GM12878 (cell line): ENCODE results near the gene TRIM4.

Source experiments
- CBX3 ChIP-seq: fragments of 200-600 bp; sonication (generic); IDR thresholded peaks from 2 replicates; pipeline ENCODE4 v1.6.1; 2016; ENCODE audit warnings: low read depth, borderline replicate concordance
- CTCF ChIP-seq, 3 experiments: IDR thresholded peaks in 2 of 3; conservative IDR thresholded peaks in 1 of 3; 2 replicates each; pipeline ENCODE4 v1.5.1; 2011; ENCODE audit warnings: low read depth in 3 of 3, low read length in 3 of 3, mild to moderate bottlenecking in 3 of 3, control low read depth in 2 of 3, moderate library complexity in 2 of 3, inconsistent platforms in 1 of 3, mixed read lengths in 1 of 3; ENCODE audit not compliant: control insufficient read depth in 2 of 3, insufficient read depth in 1 of 3; ENCODE audit errors: extremely low read depth in 1 of 3
- POLR2A ChIP-seq: IDR thresholded peaks from 2 replicates; pipeline ENCODE4 v1.6.1; 2011; ENCODE audit warnings: low read depth, mild to moderate bottlenecking, low read length
- PRDM15 ChIP-seq: fragments of 450-650 bp; formaldehyde crosslinking; IDR thresholded peaks from 2 replicates; pipeline ENCODE4 v1.4.0; 2020; ENCODE audit warnings: mild to moderate bottlenecking, moderate library complexity
- TCF7 ChIP-seq: IDR thresholded peaks from 2 replicates; pipeline ENCODE4 v1.6.1; 2014; ENCODE audit warnings: antibody characterized with exemption, borderline replicate concordance
- ZNF687 ChIP-seq: fragments of 450-650 bp; IDR thresholded peaks from 2 replicates; pipeline ENCODE4 v1.6.1; 2017; ENCODE audit warnings: mild to moderate bottlenecking, moderate library complexity

- no peak for TF ChIP-seq PRDM15 (CRISPR knock-in tag)
- no peak for TF ChIP-seq POLR2A
- no peak for TF ChIP-seq TCF7
- TF ChIP-seq CTCF (IDR thresholded peaks at IDR 0.05 in 2 of 3, conservative IDR thresholded peaks at IDR 0.05 in 1 of 3; ENCODE audit: control insufficient read depth in 2 of 3, extremely low read depth in 1 of 3, insufficient read depth in 1 of 3, low read depth in 3 of 3, low read length in 3 of 3): no peak
- no peak for TF ChIP-seq ZNF687
- no peak for TF ChIP-seq CBX3
Observed at GRCh38 chr7:99926321-99926720, 7.0 kb upstream of the TRIM4 start.
